ENCODE results near the gene IL22RA2. TPM values are rescaled to one million over a fixed set of nuclear protein-coding genes. Genes with fewer than 3 reads are reported as not detected.

IL22RA2 gene
- total RNA-seq, 6 experiments from 2014 or later = not detected

GRCh38 chr6:137163732-137164318, 9.6 kb downstream of the IL22RA2 start:
- Mint-ChIP-seq H3K27ac (no peak overlapping the region), H3K9me3 (peaks cover 6% of the 10 kb centered on the region), H3K4me3 (no peak overlapping the region)

GRCh38 chr6:137162692-137163306, 10.6 kb downstream of the IL22RA2 start:
- no peak for DNase-seq
- H3K27me3 Mint-ChIP-seq (ENCODE audit: insufficient read depth) = peaks cover 12% of the 10 kb centered on the region; the same call in 1 of the 2 replicates
- peaks cover 6% of the 10 kb centered on the region; the same call in 1 of the 2 replicates for H3K4me1 Mint-ChIP-seq (ENCODE audit: low read depth)
- H3K4me3 Mint-ChIP-seq = no peak overlapping the region
- H3K9me3 Mint-ChIP-seq = peaks cover 6% of the 10 kb centered on the region
- H3K27ac Mint-ChIP-seq = no peak overlapping the region
- no peak for TF ChIP-seq CTCF (IDR thresholded peaks at IDR 0.05)
- no peaks in the 10 kb centered on the region for H3K36me3 Mint-ChIP-seq (ENCODE audit: low read depth)

More at GRCh38 chr6:137163732-137164318, 9.6 kb downstream of the IL22RA2 start:
- H3K27me3 Mint-ChIP-seq (ENCODE audit: insufficient read depth) = peaks cover 12% of the 10 kb centered on the region; the same call in 1 of the 2 replicates
- no peaks in the 10 kb centered on the region for H3K36me3 Mint-ChIP-seq (ENCODE audit: low read depth)
- peaks cover 6% of the 10 kb centered on the region; the same call in 1 of the 2 replicates for H3K4me1 Mint-ChIP-seq (ENCODE audit: low read depth)
- no peak for DNase-seq
- no peak for TF ChIP-seq CTCF (IDR thresholded peaks at IDR 0.05)

- no peaks in the 10 kb centered on the region for H3K36me3 Mint-ChIP-seq (ENCODE audit: low read depth)
- no peak for DNase-seq
- H3K4me1 Mint-ChIP-seq (ENCODE audit: low read depth) = peaks cover 6% of the 10 kb centered on the region; the same call in 1 of the 2 replicates
- no peak for TF ChIP-seq CTCF (IDR thresholded peaks at IDR 0.05)
- H3K27me3 Mint-ChIP-seq (ENCODE audit: insufficient read depth) = peaks cover 10% of the 10 kb centered on the region; the same call in 1 of the 2 replicates
- H3K4me3 Mint-ChIP-seq = no peak overlapping the region
- H3K9me3 Mint-ChIP-seq = peaks cover 6% of the 10 kb centered on the region
- H3K27ac Mint-ChIP-seq = no peak overlapping the region
Observed at GRCh38 chr6:137161949-137162348, 11.5 kb downstream of the IL22RA2 start.

- Mint-ChIP-seq H3K4me3 (no peak overlapping the region), H3K9me3 (peaks cover 6% of the 10 kb centered on the region), H3K36me3 (ENCODE audit: low read depth) (no peaks in the 10 kb centered on the region), H3K27ac (no peak overlapping the region), H3K27me3 (ENCODE audit: insufficient read depth) (peaks cover 7% of the 10 kb centered on the region), H3K4me1 (ENCODE audit: low read depth) (peaks cover 9% of the 10 kb centered on the region; the same call in 1 of the 2 replicates)
- no peak for DNase-seq
- no peak for TF ChIP-seq CTCF (IDR thresholded peaks at IDR 0.05)
Observed at GRCh38 chr6:137160763-137161162, 12.7 kb downstream of the IL22RA2 start.

GRCh38 chr6:137159912-137160311, 13.5 kb downstream of the IL22RA2 start:
- H3K4me1 Mint-ChIP-seq (ENCODE audit: low read depth) = peaks cover 12% of the 10 kb centered on the region; the same call in 1 of the 2 replicates
- H3K4me3 Mint-ChIP-seq = no peak overlapping the region
- peaks cover 6% of the 10 kb centered on the region for H3K9me3 Mint-ChIP-seq
- TF ChIP-seq CTCF (IDR thresholded peaks at IDR 0.05) = no peak
- no peak overlapping the region for H3K27ac Mint-ChIP-seq
- DNase-seq = no peak
- H3K36me3 Mint-ChIP-seq (ENCODE audit: low read depth) = no peaks in the 10 kb centered on the region
- H3K27me3 Mint-ChIP-seq (ENCODE audit: insufficient read depth) = peaks cover 6% of the 10 kb centered on the region
